Gastroesophageal sphincter (tissue), 4 donors: ENCODE measurements around the gene BATF3. TPM values are rescaled to one million over a fixed set of nuclear protein-coding genes. Genes with fewer than 3 reads are reported as not detected.
"Not testable (repeated sequence)": the region's sequence is repeated elsewhere in the genome, so short reads cannot be mapped to it uniquely, and the experiment has no call there.

Experiments
- ATAC-seq: fragments of 150-250 bp; one replicate; pipeline ENCODE4 v1.9.1; 2016; ENCODE audit warnings: mild to moderate bottlenecking, moderate library complexity
- H3K27ac ChIP-seq, 4 donors: fragments of 200-600 bp; sonication (generic) in 3 of 4; 1 replicate in 3 of 4; 2 replicates in 1 of 4; pipeline ENCODE4 v1.5.1; 2016 to 2019
- H3K27me3 ChIP-seq: fragments of 200-600 bp; sonication (generic); one replicate; pipeline ENCODE4 v1.5.1; 2019
- H3K36me3 ChIP-seq, 2 donors: fragments of 200-600 bp; sonication (generic); one replicate each; pipeline ENCODE4 v1.5.1; 2019; ENCODE audit warnings: control low read depth in 1 of 2
- H3K4me1 ChIP-seq, 3 donors: fragments of 200-600 bp; sonication (generic); 1 replicate in 2 of 3; 2 replicates in 1 of 3; pipeline ENCODE4 v1.5.1; 2016 to 2019; ENCODE audit warnings: control low read depth in 2 of 3
- H3K4me3 ChIP-seq, 2 donors: fragments of 200-600 bp; sonication (generic); one replicate each; pipeline ENCODE4 v1.5.1; 2019; ENCODE audit warnings: mild to moderate bottlenecking in 1 of 2, moderate library complexity in 1 of 2
- H3K9me3 ChIP-seq, 3 donors: fragments of 200-600 bp; sonication (generic); one replicate each; pipeline ENCODE4 v1.5.1; 2017 to 2019; ENCODE audit warnings: control low read depth in 2 of 3
- CTCF ChIP-seq, 4 experiments: fragments of 200-600 bp in 2 of 4; fragments of 450-650 bp in 2 of 4; sonication (generic) in 1 of 4; IDR thresholded peaks; one replicate each; pipeline ENCODE4 v1.5.1; 2017 to 2019; ENCODE audit warnings: antibody characterized with exemption in 4 of 4, mild to moderate bottlenecking in 2 of 4, moderate library complexity in 2 of 4
- EP300 ChIP-seq: sonication (generic); formaldehyde crosslinking; IDR thresholded peaks from one replicate; pipeline ENCODE4 v1.6.1; 2017; ENCODE audit warnings: antibody characterized with exemption, mild to moderate bottlenecking
- POLR2A ChIP-seq, 2 donors: fragments of 450-650 bp; IDR thresholded peaks; one replicate each; pipeline ENCODE4 v1.6.1; 2017; ENCODE audit warnings: antibody characterized with exemption in 2 of 2, mild to moderate bottlenecking in 2 of 2, moderate library complexity in 1 of 2
- POLR2AphosphoS5 ChIP-seq: sonication (generic); formaldehyde crosslinking; IDR thresholded peaks from one replicate; pipeline ENCODE4 v1.6.1; 2017; ENCODE audit warnings: antibody characterized with exemption
- WGBS, 2 donors: methylation state at CpG; one replicate each; pipeline ENCODE4 v1.1.5; 2018; ENCODE audit warnings: low coverage in 1 of 2; 5-methylcytosine and 5-hydroxymethylcytosine counted together
- total RNA-seq, 4 donors: library from RNA; depleted of rRNA; stranded (reverse); fragments of >200 nt; gene quantifications; one replicate each; pipeline ENCODE4 v1.1.0, GENCODE V29; 2016

The BATF3 gene
- total RNA-seq, 4 donors from 2014 or later, result 0.31 to 3.9 (median 3.7) TPM

GRCh38 chr1:212737559-212737958, 37.9 kb upstream of the BATF3 start:
- Histone ChIP-seq H3K27ac (no peak overlapping the region), H3K4me1 (no peaks in the 10 kb centered on the region), H3K4me3 (no peak overlapping the region), H3K27me3 (no peaks in the 10 kb centered on the region), H3K9me3 (no peaks in the 10 kb centered on the region), H3K36me3 (peaks cover 0 to 19% of the 10 kb centered on the region in 2 donors)
- TF ChIP-seq CTCF (IDR thresholded peaks at IDR 0.05) (no peak), EP300 (no peak), POLR2A (IDR thresholded peaks at IDR 0.05) (no peak), POLR2AphosphoS5 (no peak)
- ATAC-seq, result no peak

- H3K9me3 ChIP-seq, result no peaks in the 10 kb centered on the region
- H3K27me3 ChIP-seq, result no peaks in the 10 kb centered on the region
- 93 to 97% methylated on average over 5 to 6 of the region's 8 CpGs for WGBS, 2 donors
- H3K36me3 ChIP-seq, result peaks cover 0 to 14% of the 10 kb centered on the region in 2 donors
- no peak for ATAC-seq
- no peaks in the 10 kb centered on the region for H3K4me1 ChIP-seq
- H3K27ac ChIP-seq, result no peak overlapping the region
- no peak overlapping the region for H3K4me3 ChIP-seq
- no peak for TF ChIP-seq CTCF (IDR thresholded peaks at IDR 0.05)
- no peak for TF ChIP-seq POLR2A (IDR thresholded peaks at IDR 0.05)
- TF ChIP-seq POLR2AphosphoS5, result no peak
- TF ChIP-seq EP300, result no peak
These were observed 33.5 kb upstream of the BATF3 start for GRCh38 chr1:212733109-212733508.

- H3K27me3 ChIP-seq, result no peaks in the 10 kb centered on the region
- no peak overlapping the region for H3K4me3 ChIP-seq
- peaks cover 0 to 14% of the 10 kb centered on the region in 2 donors for H3K36me3 ChIP-seq
- no peaks in the 10 kb centered on the region for H3K9me3 ChIP-seq
- no peak for TF ChIP-seq POLR2A (IDR thresholded peaks at IDR 0.05)
- TF ChIP-seq POLR2AphosphoS5, result no peak
- TF ChIP-seq CTCF (IDR thresholded peaks at IDR 0.05), result no peak
- TF ChIP-seq EP300, result no peak
- ATAC-seq, result no peak
- WGBS, 2 donors, result 60 to 87% methylated on average over 1 of the region's 1 CpG
- H3K4me1 ChIP-seq, result no peaks in the 10 kb centered on the region
- H3K27ac ChIP-seq, result no peak overlapping the region
These were observed 32.0 kb upstream of the BATF3 start for GRCh38 chr1:212731630-212732029.

- H3K27me3 ChIP-seq, result no peaks in the 10 kb centered on the region
- ATAC-seq, result no peak
- TF ChIP-seq POLR2A (IDR thresholded peaks at IDR 0.05) (no peak), EP300 (no peak), POLR2AphosphoS5 (no peak), CTCF (IDR thresholded peaks at IDR 0.05) (no peak)
- no peak overlapping the region for H3K4me3 ChIP-seq
- no peaks in the 10 kb centered on the region for H3K9me3 ChIP-seq
- 67 to 81% methylated on average over 3 of the region's 5 CpGs for WGBS, 2 donors
- no peaks in the 10 kb centered on the region for H3K4me1 ChIP-seq
- H3K27ac ChIP-seq, result no peak overlapping the region
- H3K36me3 ChIP-seq, result peaks cover 0 to 8% of the 10 kb centered on the region in 2 donors
These were observed 29.0 kb upstream of the BATF3 start for GRCh38 chr1:212728606-212729005.

- Histone ChIP-seq H3K4me1 (no peaks in the 10 kb centered on the region), H3K27ac (no peak overlapping the region), H3K27me3 (no peaks in the 10 kb centered on the region), H3K36me3 (peaks cover 0 to 3% of the 10 kb centered on the region in 2 donors), H3K4me3 (no peak overlapping the region), H3K9me3 (no peaks in the 10 kb centered on the region)
- WGBS, 2 donors, result 64 to 71% methylated on average over 13 of the region's 13 CpGs
- TF ChIP-seq POLR2A (IDR thresholded peaks at IDR 0.05) (no peak), POLR2AphosphoS5 (peak; percentile 2)
- no peak for ATAC-seq
These were observed 27.9 kb upstream of the BATF3 start for GRCh38 chr1:212727386-212728181.

GRCh38 chr1:212724679-212725078, 25.0 kb upstream of the BATF3 start:
- WGBS, 2 donors, result no CpG with 5 or more reads among the region's 34 CpGs

More at GRCh38 chr1:212724679-212725078, 25.0 kb upstream of the BATF3 start:
- not testable (repeated sequence) for H3K4me3 ChIP-seq, H3K27me3 ChIP-seq, H3K36me3 ChIP-seq, H3K27ac ChIP-seq, H3K4me1 ChIP-seq, ATAC-seq, H3K9me3 ChIP-seq
